Natural killer cell (primary cell): ENCODE measurements around the gene SORCS2. TPM values are rescaled to one million over a fixed set of nuclear protein-coding genes. Genes with fewer than 3 reads are reported as not detected.

Source experiments
- ATAC-seq, 3 donors: fragments of 150-1000 bp in 2 of 3; fragments of 200-7000 bp in 1 of 3; cut with Tn5 transposase; 1 replicate in 1 of 3; 2 replicates in 2 of 3; pipeline ENCODE4 v1.10.0; 2021; ENCODE audit warnings: mild to moderate bottlenecking in 2 of 3, moderate library complexity in 2 of 3
- DNase-seq, 2 donors: peaks; one replicate each; pipeline versions ENCODE4 v3.0.0 to v3.0.0-alpha.2; 2013 to 2021; ENCODE audit warnings: mixed read lengths in 1 of 2
- H3K27ac ChIP-seq: one replicate; pipeline ENCODE4 v1.5.1; 2013; ENCODE audit warnings: mild to moderate bottlenecking, low read length
- H3K27me3 ChIP-seq: one replicate; pipeline ENCODE4 v1.6.1; 2013; ENCODE audit warnings: low read length; ENCODE audit not compliant: control insufficient read depth, insufficient read depth
- H3K36me3 ChIP-seq: one replicate; pipeline ENCODE4 v1.6.1; 2013; ENCODE audit warnings: low read length; ENCODE audit not compliant: control insufficient read depth, insufficient read depth
- H3K4me1 ChIP-seq: one replicate; pipeline ENCODE4 v1.6.1; 2013; ENCODE audit warnings: low read length; ENCODE audit not compliant: control insufficient read depth, insufficient read depth
- H3K4me3 ChIP-seq: one replicate; pipeline ENCODE4 v1.5.1; 2013; ENCODE audit warnings: low read length
- H3K9me3 ChIP-seq: one replicate; pipeline ENCODE4 v1.6.1; 2013; ENCODE audit warnings: low read length; ENCODE audit not compliant: control insufficient read depth, insufficient read depth
- H3K27ac Mint-ChIP-seq, 2 donors: one replicate each; pipeline ENCODE4 v1.8.0; 2022; ENCODE audit warnings: mild to moderate bottlenecking in 2 of 2, mixed read lengths in 2 of 2, moderate library complexity in 1 of 2
- H3K27me3 Mint-ChIP-seq, 2 donors: one replicate each; pipeline ENCODE4 v1.8.0; 2022; ENCODE audit warnings: low read depth in 2 of 2, mixed read lengths in 2 of 2
- H3K36me3 Mint-ChIP-seq: one replicate; pipeline ENCODE4 v1.8.0; 2022; ENCODE audit warnings: mixed read lengths
- H3K4me1 Mint-ChIP-seq, 2 donors: one replicate each; pipeline ENCODE4 v1.8.0; 2022; ENCODE audit warnings: mixed read lengths in 2 of 2
- H3K4me3 Mint-ChIP-seq: one replicate; pipeline ENCODE4 v1.8.0; 2022; ENCODE audit warnings: mild to moderate bottlenecking, moderate library complexity, mixed read lengths
- H3K9me3 Mint-ChIP-seq, 2 donors: one replicate each; pipeline ENCODE4 v1.8.0; 2022; ENCODE audit warnings: mixed read lengths in 2 of 2
- WGBS: methylation state at CpG from one replicate; pipeline ENCODE4 v1.1.7; 2013; ENCODE audit warnings: missing lambda C conversion rate; ENCODE audit not compliant: insufficient coverage; 5-methylcytosine and 5-hydroxymethylcytosine counted together
- intact Hi-C: fragments of 100-400 bp; cut with micrococcal nuclease; formaldehyde crosslinking; loops from one replicate; pipeline ENCODE4 v1.14.2; 2022
- total RNA-seq, 4 donors: library from RNA; stranded (reverse); fragments of 120-200 nt in 1 of 4; gene quantifications; one replicate each; pipeline versions ENCODE4 v1.2.3 to v1.2.4, GENCODE V29; 2013 to 2022
- TF ChIP-seq, protein P1 (sequence below): fragments of 200-600 bp; IDR thresholded peaks from one replicate; pipeline ENCODE4 v1.8.0; 2022; ENCODE audit warnings: antibody characterized with exemption

The SORCS2 gene
- total RNA-seq, 3 donors from 2014 or later (not counting 1 experiment from before 2014, with no cell fraction given): 1.2 to 2.5 (median 1.4) TPM

DNA sequence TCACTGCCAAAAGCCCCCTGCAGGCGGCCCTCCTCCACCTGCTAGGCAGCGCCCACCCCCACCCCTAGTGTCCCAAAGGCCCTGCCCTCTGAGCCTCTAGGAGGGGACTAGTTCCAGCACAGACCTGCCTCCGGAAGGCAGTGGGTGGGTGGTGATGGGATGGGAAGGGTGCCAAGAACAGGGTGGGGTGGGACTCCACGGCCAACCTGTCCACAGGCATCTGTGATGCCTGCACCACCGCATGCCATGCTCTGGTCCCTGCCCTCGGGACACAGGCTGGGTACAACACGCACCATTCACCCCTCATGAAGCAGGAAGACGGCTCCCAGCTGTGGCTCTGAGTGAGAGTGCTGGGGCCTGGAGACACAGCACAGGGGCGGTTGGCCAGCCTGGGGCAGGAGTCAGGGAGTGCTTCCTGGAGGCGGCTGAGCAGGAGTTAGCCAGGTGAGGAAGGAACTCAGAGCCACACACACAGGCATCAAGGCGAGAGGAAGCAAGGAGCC, 485.5 kb downstream of the SORCS2 start:
- Mint-ChIP-seq H3K9me3 (no peaks in the 10 kb centered on the region), H3K36me3 (no peaks in the 10 kb centered on the region), H3K4me3 (no peak overlapping the region), H3K27ac (peak overlapping the region in 1 of 2 donors; percentile 49), H3K4me1 (peaks cover 5 to 16% of the 10 kb centered on the region in 2 donors), H3K27me3 (peaks cover 0 to 2% of the 10 kb centered on the region in 2 donors)
- Histone ChIP-seq H3K36me3 (no peaks in the 10 kb centered on the region), H3K4me3 (no peak overlapping the region), H3K27ac (no peak overlapping the region), H3K27me3 (no peaks in the 10 kb centered on the region), H3K9me3 (no peaks in the 10 kb centered on the region), H3K4me1 (peaks cover 6% of the 10 kb centered on the region)
- ATAC-seq: no peak
- no peak for DNase-seq
- WGBS: 89% methylated on average over 9 of the region's 11 CpGs
- TF ChIP-seq, protein P1, sequence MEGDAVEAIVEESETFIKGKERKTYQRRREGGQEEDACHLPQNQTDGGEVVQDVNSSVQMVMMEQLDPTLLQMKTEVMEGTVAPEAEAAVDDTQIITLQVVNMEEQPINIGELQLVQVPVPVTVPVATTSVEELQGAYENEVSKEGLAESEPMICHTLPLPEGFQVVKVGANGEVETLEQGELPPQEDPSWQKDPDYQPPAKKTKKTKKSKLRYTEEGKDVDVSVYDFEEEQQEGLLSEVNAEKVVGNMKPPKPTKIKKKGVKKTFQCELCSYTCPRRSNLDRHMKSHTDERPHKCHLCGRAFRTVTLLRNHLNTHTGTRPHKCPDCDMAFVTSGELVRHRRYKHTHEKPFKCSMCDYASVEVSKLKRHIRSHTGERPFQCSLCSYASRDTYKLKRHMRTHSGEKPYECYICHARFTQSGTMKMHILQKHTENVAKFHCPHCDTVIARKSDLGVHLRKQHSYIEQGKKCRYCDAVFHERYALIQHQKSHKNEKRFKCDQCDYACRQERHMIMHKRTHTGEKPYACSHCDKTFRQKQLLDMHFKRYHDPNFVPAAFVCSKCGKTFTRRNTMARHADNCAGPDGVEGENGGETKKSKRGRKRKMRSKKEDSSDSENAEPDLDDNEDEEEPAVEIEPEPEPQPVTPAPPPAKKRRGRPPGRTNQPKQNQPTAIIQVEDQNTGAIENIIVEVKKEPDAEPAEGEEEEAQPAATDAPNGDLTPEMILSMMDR: no peak
- intact Hi-C loops: no loop called here

DNA sequence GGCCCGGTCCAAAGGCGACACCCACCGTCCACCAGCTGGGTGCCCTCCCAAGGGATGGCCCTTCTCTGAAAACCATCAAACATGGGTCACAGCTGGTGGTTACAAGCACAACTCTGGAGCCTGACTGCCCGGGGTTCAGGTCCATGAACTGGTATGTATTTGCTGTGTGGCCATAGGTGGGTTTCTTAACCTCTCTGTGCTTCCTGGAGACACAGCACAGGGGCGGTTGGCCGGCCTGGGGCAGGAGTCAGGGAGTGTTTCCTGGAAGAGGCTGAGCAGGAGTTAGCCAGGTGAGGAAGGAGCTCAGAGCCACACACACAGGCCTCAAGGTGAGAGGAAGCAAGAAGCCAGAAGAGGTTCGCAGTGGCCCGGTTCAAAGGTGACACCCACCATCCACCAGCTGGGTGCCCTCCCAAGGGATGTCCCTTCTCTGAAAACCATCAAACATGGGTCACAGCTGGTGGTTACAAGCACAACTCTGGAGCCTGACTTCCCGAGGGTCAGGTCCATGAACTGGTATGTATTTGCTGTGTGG, 486.0 kb downstream of the SORCS2 start:
- WGBS: 86% methylated on average over 9 of the region's 9 CpGs
- Histone ChIP-seq H3K9me3 (no peaks in the 10 kb centered on the region), H3K27me3 (no peaks in the 10 kb centered on the region), H3K36me3 (no peaks in the 10 kb centered on the region), H3K4me1 (peaks cover 6% of the 10 kb centered on the region), H3K27ac (no peak overlapping the region), H3K4me3 (no peak overlapping the region)
- intact Hi-C loops: no loop called here
- H3K27me3 Mint-ChIP-seq: no peaks in the 10 kb centered on the region
- no peaks in the 10 kb centered on the region for H3K36me3 Mint-ChIP-seq
- DNase-seq: no peak
- peaks cover 5 to 16% of the 10 kb centered on the region in 2 donors for H3K4me1 Mint-ChIP-seq
- peak overlapping the region in 1 of 2 donors; percentile 49 for H3K27ac Mint-ChIP-seq
- H3K4me3 Mint-ChIP-seq: no peak overlapping the region
- no peaks in the 10 kb centered on the region for H3K9me3 Mint-ChIP-seq
- no peak for ATAC-seq
- TF ChIP-seq, protein P1: no peak

DNA sequence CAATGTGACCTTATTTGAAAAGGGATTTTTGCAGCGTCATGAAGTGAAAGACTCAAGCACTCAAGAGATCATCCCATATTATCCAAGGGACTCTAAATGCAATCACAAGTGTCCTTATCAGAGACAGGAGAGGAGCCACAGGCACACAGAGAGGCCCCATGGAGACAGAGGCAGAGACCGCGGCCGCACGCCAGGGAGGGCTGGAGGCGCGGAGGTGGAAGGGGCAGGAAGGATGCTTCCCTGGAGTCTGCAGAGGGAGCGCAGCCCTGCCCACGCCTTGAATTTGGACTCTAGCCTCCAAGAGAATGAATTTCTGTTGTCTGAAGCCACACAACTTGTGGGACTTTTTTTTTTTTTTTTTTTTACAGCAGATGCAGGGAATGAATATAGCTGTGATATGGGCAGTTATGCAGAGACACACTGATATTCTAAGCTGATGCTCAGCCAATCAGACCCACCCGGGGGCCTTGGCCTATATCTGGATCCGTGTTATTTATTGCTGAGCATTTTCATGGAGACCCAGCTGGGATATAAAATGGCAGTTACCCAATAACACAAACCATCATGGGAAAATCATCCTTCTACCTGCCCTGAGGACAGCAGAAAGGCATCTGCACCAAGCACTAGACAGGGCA, 487.2 kb downstream of the SORCS2 start:
- H3K4me3 Mint-ChIP-seq: no peak overlapping the region
- H3K27ac Mint-ChIP-seq: no peak overlapping the region

More for the DNA sequence above, 487.2 kb downstream of the SORCS2 start:
- no peaks in the 10 kb centered on the region for H3K27me3 ChIP-seq
- H3K27ac ChIP-seq: no peak overlapping the region
- intact Hi-C loops: no loop called here
- TF ChIP-seq, protein P1: no peak
- DNase-seq: no peak
- no peaks in the 10 kb centered on the region for H3K9me3 ChIP-seq
- no peak overlapping the region for H3K4me3 ChIP-seq
- Mint-ChIP-seq H3K9me3 (no peaks in the 10 kb centered on the region), H3K36me3 (no peaks in the 10 kb centered on the region), H3K27me3 (no peaks in the 10 kb centered on the region), H3K4me1 (peaks cover 5 to 20% of the 10 kb centered on the region in 2 donors)
- H3K4me1 ChIP-seq: peaks cover 5% of the 10 kb centered on the region
- ATAC-seq: no peak
- no peaks in the 10 kb centered on the region for H3K36me3 ChIP-seq
- 78% methylated on average over 11 of the region's 11 CpGs for WGBS
